HCT116 (cell line): Measurements from ENCODE around the gene USP30. TPM values are rescaled to one million over a fixed set of nuclear protein-coding genes. Genes with fewer than 3 reads are reported as not detected.

Source experiments
- ATAC-seq: fragments of 200-7000 bp; cut with Tn5 transposase; 2 replicates; pipeline ENCODE4 v1.9.1; 2020; ENCODE audit warnings: mild to moderate bottlenecking, moderate library complexity
- BruUV-seq: library from RNA; stranded (reverse); fragments of 400-500 nt; replicated peaks from 2 replicates; lab custom pipeline; 2021; lab: Mats Ljungman, UMichigan
- CTCF ChIA-PET: fragments of 300-600 bp; sonication (Branson Sonifier 250); formaldehyde crosslinking; loops from one replicate; lab custom pipeline; 2021; ENCODE audit warnings: antibody characterized with exemption; lab: Charles Lee
- POLR2A ChIA-PET: fragments of 300-600, 350-600 bp; sonication (Branson Sonifier 250); formaldehyde crosslinking; loops from one replicate; lab custom pipeline; 2021; ENCODE audit warnings: antibody characterized with exemption; lab: Charles Lee
- RAD21 ChIA-PET, 2 experiments: fragments of 300-600 bp; sonication (Branson Sonifier 250); formaldehyde crosslinking; loops; one replicate each; lab custom pipeline; 2023; ENCODE audit warnings: low total read pairs in 2 of 2; ENCODE audit not compliant: uncharacterized antibody in 2 of 2, unreplicated experiment in 2 of 2, low non-redundant PET in 1 of 2; lab: Charles Lee
- DNase-seq: peaks from one replicate; pipeline ENCODE4 v3.0.0-alpha.2; 2010; ENCODE audit warnings: low read depth, low spot score
- H2AFZ ChIP-seq: fragments of 200-600 bp; shearing (Covaris generic), sonication (generic); 2 replicates; pipeline ENCODE4 v1.6.1; 2017; ENCODE audit warnings: low read depth, mixed run types, mixed read lengths, antibody characterized with exemption, low read length; ENCODE audit not compliant: poor library complexity, severe bottlenecking
- H3K27ac ChIP-seq: 2 replicates; pipeline ENCODE4 v1.5.1; 2012; ENCODE audit warnings: low read depth, low read length
- H3K27me3 ChIP-seq: fragments of 200-600 bp; sonication (generic); 2 replicates; pipeline ENCODE4 v1.6.1; 2016; ENCODE audit warnings: mixed run types, low read length, mixed read lengths; ENCODE audit not compliant: insufficient read depth
- H3K36me3 ChIP-seq, 2 experiments: fragments of 200-500 bp in 1 of 2; fragments of 200-600 bp in 1 of 2; sonication (Bioruptor generic) in 1 of 2; sonication (generic) in 1 of 2; 2 replicates each; pipeline versions ENCODE4 v1.5.1 to v1.6.1; 2014 to 2016; ENCODE audit warnings: low read length in 2 of 2, inconsistent platforms in 1 of 2, mixed read lengths in 1 of 2, mixed run types in 1 of 2; ENCODE audit not compliant: insufficient read depth in 2 of 2, control insufficient read depth in 1 of 2
- H3K4me1 ChIP-seq, 2 experiments: fragments of 200-600 bp in 1 of 2; sonication (generic) in 1 of 2; 2 replicates each; pipeline versions ENCODE4 v1.5.1 to v1.6.1; 2012 to 2017; ENCODE audit warnings: low read length in 2 of 2, inconsistent platforms in 1 of 2, mild to moderate bottlenecking in 1 of 2, mixed read lengths in 1 of 2, mixed run types in 1 of 2, moderate library complexity in 1 of 2; ENCODE audit not compliant: insufficient read depth in 2 of 2, control insufficient read depth in 1 of 2
- H3K4me2 ChIP-seq: fragments of 200-600 bp; sonication (generic); 2 replicates; pipeline ENCODE4 v1.6.1; 2017; ENCODE audit warnings: mixed run types, low read length, mixed read lengths
- H3K4me3 ChIP-seq, 2 experiments: fragments of 200-600 bp in 1 of 2; sonication (generic) in 1 of 2; replicated peaks in 1 of 2; 2 replicates each; pipeline ENCODE4 v1.5.1; 2011 to 2016; ENCODE audit warnings: low read length in 2 of 2, control low read depth in 1 of 2, low read depth in 1 of 2, mild to moderate bottlenecking in 1 of 2, mixed read lengths in 1 of 2, mixed run types in 1 of 2
- H3K79me2 ChIP-seq: fragments of 200-600 bp; sonication (generic); 2 replicates; pipeline ENCODE4 v1.6.1; 2017; ENCODE audit warnings: mild to moderate bottlenecking, mixed run types, low read length, moderate library complexity, mixed read lengths; ENCODE audit not compliant: insufficient read depth
- H3K9ac ChIP-seq: fragments of 200-600 bp; sonication (generic); 2 replicates; pipeline ENCODE4 v1.6.1; 2016; ENCODE audit warnings: low read length, mixed read lengths
- H3K9me2 ChIP-seq: fragments of 200-600 bp; sonication (generic), shearing (Covaris generic); 2 replicates; pipeline ENCODE4 v1.6.1; 2017; ENCODE audit warnings: mixed run types, mild to moderate bottlenecking, moderate library complexity; ENCODE audit not compliant: insufficient read depth
- H3K9me3 ChIP-seq, 2 experiments: fragments of 200-500 bp in 1 of 2; fragments of 200-600 bp in 1 of 2; sonication (Bioruptor generic) in 1 of 2; sonication (generic) in 1 of 2; 2 replicates each; pipeline ENCODE4 v1.6.1; 2014 to 2017; ENCODE audit warnings: low read length in 2 of 2, mixed read lengths in 2 of 2, inconsistent platforms in 1 of 2, low read depth in 1 of 2, mild to moderate bottlenecking in 1 of 2, mixed run types in 1 of 2, moderate library complexity in 1 of 2; ENCODE audit not compliant: control insufficient read depth in 1 of 2, insufficient read depth in 1 of 2
- H4K20me1 ChIP-seq: fragments of 200-600 bp; sonication (generic), shearing (Covaris generic); 2 replicates; pipeline ENCODE4 v1.6.1; 2017; ENCODE audit warnings: mixed run types, mild to moderate bottlenecking, moderate library complexity; ENCODE audit not compliant: insufficient read depth
- CBX3 ChIP-seq: IDR thresholded peaks from 2 replicates; pipeline ENCODE4 v1.6.1; 2012; ENCODE audit warnings: low read depth
- EGR1 ChIP-seq: IDR thresholded peaks from 2 replicates; pipeline ENCODE4 v1.6.1; 2012; ENCODE audit warnings: low read depth
- FOSL1 ChIP-seq: IDR thresholded peaks from 2 replicates; pipeline ENCODE4 v1.6.1; 2012; ENCODE audit warnings: low read depth
- SP1 ChIP-seq: IDR thresholded peaks from 2 replicates; pipeline ENCODE4 v1.6.1; 2012; ENCODE audit warnings: low read depth
- SRF ChIP-seq: IDR thresholded peaks from 2 replicates; pipeline ENCODE4 v1.6.1; 2012; ENCODE audit warnings: low read depth
- ZFX ChIP-seq: fragments of 450-650 bp; IDR thresholded peaks from 2 replicates; pipeline ENCODE4 v1.6.1; 2017
- intact Hi-C: fragments of 100-400 bp; cut with micrococcal nuclease; formaldehyde crosslinking; loops from 2 replicates; pipeline ENCODE4 v1.10.0; 2022
- total RNA-seq: library from RNA; stranded (reverse); gene quantifications from one replicate; pipeline ENCODE4 v1.2.1, GENCODE V29; 2021; ENCODE audit not compliant: unreplicated experiment
- TF ChIP-seq, protein P1 (sequence below): IDR thresholded peaks from 2 replicates; pipeline ENCODE4 v1.6.1; 2012; ENCODE audit warnings: low read depth
- TF ChIP-seq, protein P2 (sequence below): IDR thresholded peaks from 2 replicates; pipeline ENCODE4 v1.6.1; 2012

Gene USP30
- total RNA-seq, 1 experiment from 2014 or later, result 9.2 TPM

DNA sequence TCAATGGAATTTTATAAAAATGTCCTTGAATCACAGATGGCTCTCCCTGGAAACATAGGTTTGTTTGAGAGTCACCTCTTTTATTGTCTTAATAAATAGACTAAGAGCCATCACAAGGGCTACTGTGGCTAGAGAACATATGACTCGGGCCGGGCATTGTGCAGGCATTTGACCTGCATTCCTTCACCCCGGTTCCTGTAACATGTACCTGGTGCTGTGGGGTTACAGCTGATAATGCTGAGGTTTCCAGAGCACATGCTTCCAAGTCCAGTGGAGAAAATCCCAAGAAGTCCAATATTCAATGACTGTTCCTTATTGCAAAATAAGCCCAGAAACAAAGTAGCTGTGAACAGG is 63.0 kb downstream of the USP30 start:
- Histone ChIP-seq H3K9ac (no peak overlapping the region), H3K4me2 (no peak overlapping the region), H2AFZ (no peak overlapping the region), H3K9me3 (no peaks in the 10 kb centered on the region), H3K27me3 (no peaks in the 10 kb centered on the region), H3K9me2 (no peaks in the 10 kb centered on the region), H3K27ac (no peak overlapping the region), H3K79me2 (no peaks in the 10 kb centered on the region), H3K4me1 (no peaks in the 10 kb centered on the region), H4K20me1 (no peaks in the 10 kb centered on the region), H3K36me3 (no peaks in the 10 kb centered on the region), H3K4me3 (no peak overlapping the region)
- TF ChIP-seq, protein P1, sequence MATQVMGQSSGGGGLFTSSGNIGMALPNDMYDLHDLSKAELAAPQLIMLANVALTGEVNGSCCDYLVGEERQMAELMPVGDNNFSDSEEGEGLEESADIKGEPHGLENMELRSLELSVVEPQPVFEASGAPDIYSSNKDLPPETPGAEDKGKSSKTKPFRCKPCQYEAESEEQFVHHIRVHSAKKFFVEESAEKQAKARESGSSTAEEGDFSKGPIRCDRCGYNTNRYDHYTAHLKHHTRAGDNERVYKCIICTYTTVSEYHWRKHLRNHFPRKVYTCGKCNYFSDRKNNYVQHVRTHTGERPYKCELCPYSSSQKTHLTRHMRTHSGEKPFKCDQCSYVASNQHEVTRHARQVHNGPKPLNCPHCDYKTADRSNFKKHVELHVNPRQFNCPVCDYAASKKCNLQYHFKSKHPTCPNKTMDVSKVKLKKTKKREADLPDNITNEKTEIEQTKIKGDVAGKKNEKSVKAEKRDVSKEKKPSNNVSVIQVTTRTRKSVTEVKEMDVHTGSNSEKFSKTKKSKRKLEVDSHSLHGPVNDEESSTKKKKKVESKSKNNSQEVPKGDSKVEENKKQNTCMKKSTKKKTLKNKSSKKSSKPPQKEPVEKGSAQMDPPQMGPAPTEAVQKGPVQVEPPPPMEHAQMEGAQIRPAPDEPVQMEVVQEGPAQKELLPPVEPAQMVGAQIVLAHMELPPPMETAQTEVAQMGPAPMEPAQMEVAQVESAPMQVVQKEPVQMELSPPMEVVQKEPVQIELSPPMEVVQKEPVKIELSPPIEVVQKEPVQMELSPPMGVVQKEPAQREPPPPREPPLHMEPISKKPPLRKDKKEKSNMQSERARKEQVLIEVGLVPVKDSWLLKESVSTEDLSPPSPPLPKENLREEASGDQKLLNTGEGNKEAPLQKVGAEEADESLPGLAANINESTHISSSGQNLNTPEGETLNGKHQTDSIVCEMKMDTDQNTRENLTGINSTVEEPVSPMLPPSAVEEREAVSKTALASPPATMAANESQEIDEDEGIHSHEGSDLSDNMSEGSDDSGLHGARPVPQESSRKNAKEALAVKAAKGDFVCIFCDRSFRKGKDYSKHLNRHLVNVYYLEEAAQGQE, result no peak
- TF ChIP-seq, protein P2, sequence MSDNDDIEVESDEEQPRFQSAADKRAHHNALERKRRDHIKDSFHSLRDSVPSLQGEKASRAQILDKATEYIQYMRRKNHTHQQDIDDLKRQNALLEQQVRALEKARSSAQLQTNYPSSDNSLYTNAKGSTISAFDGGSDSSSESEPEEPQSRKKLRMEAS, result no peak
- TF ChIP-seq ZFX (no peak), CBX3 (no peak), EGR1 (no peak), SRF (no peak), FOSL1 (no peak), SP1 (no peak)
- POLR2A ChIA-PET, result no interaction called here
- intact Hi-C loops, result no loop called here
- CTCF ChIA-PET, result no interaction called here
- RAD21 ChIA-PET, result no interaction called here
- no TSS peak for BruUV-seq
- ATAC-seq, result no peak
- no peak for DNase-seq
